ENCODE data around the gene MINDY2. TPM values are rescaled to one million over a fixed set of nuclear protein-coding genes. Genes with fewer than 3 reads are reported as not detected.

MINDY2 gene
- polyA plus RNA-seq, 1 experiment, result 7.8 TPM

DNA sequence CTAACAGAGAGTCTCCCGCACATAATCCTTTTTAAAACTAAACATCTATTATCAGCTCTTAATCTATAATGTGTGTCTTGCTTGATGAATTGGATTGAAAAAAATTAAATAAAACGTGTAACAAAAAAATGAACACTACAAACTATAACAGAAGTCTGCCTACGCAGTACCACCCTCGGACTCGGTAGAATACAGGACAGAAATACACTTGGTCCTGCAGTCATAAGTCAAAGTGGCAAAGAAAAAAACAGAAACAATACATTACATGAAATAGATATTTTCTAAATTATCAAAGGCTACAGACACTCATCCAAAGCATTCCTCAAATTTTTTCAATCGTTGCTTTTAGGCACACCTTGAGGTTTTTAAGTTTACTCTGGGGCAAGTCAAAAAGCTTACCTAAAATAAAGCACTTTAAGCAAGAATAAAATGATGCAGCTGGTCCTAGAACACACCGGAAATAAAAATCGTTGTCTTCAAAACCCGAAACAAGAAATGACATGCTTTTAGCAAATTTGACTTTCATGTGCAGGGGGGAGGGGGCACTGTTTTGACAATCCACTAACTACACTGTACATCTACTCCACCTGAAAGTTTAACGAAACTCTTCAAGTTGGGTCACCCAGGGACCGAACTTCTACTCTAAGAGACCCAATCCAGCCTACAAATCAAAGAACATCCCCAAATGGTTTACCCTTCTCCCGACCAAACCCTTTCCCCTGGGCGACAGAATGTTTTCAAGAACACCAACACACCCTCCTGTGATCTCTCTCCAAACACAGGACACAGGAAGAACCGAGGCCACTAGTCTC, 22.9 kb upstream of the MINDY2 start:
- Histone ChIP-seq H3K36me3 (ENCODE audit: control insufficient read depth, insufficient read depth, low read length) (no peaks in the 10 kb centered on the region), H3K4me3 (ENCODE audit: low read depth, low read length) (peak overlapping the region; percentile 97), H3K27me3 (ENCODE audit: control insufficient read depth, insufficient read depth, low read length) (no peaks in the 10 kb centered on the region)
- TF ChIP-seq, protein P1, sequence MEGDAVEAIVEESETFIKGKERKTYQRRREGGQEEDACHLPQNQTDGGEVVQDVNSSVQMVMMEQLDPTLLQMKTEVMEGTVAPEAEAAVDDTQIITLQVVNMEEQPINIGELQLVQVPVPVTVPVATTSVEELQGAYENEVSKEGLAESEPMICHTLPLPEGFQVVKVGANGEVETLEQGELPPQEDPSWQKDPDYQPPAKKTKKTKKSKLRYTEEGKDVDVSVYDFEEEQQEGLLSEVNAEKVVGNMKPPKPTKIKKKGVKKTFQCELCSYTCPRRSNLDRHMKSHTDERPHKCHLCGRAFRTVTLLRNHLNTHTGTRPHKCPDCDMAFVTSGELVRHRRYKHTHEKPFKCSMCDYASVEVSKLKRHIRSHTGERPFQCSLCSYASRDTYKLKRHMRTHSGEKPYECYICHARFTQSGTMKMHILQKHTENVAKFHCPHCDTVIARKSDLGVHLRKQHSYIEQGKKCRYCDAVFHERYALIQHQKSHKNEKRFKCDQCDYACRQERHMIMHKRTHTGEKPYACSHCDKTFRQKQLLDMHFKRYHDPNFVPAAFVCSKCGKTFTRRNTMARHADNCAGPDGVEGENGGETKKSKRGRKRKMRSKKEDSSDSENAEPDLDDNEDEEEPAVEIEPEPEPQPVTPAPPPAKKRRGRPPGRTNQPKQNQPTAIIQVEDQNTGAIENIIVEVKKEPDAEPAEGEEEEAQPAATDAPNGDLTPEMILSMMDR (IDR thresholded peaks at IDR 0.05; ENCODE audit: insufficient read depth, low read depth, low read length), result no peak
- DNase-seq (ENCODE audit: low read depth), result no peak
- CTCF ChIA-PET, result interaction anchor here (0.6 to 0.9 kb wide), 2 partner anchors 415 to 473 kb away, joined by 3 to 4 read pairs; no protein-coding TSS in a partner anchor
- POLR2A ChIA-PET, result no interaction called here

- TF ChIP-seq, protein P1 (IDR thresholded peaks at IDR 0.05; ENCODE audit: insufficient read depth, low read depth, low read length), result no peak
- no peak for DNase-seq (ENCODE audit: low read depth)
- no peaks in the 10 kb centered on the region for H3K36me3 ChIP-seq (ENCODE audit: control insufficient read depth, insufficient read depth, low read length)
- CTCF ChIA-PET, result interaction anchor here (0.6 to 0.9 kb wide), 2 partner anchors 416 to 567 kb away, joined by 3 read pairs; no protein-coding TSS in a partner anchor
- H3K27me3 ChIP-seq (ENCODE audit: control insufficient read depth, insufficient read depth, low read length), result no peaks in the 10 kb centered on the region
- POLR2A ChIA-PET, result interaction anchor here (0.7 to 1.7 kb wide), 3 partner anchors 22 to 417 kb away, joined by 3 to 27 read pairs (median 6); partner anchors contain the start of gene MINDY2
- H3K4me3 ChIP-seq (ENCODE audit: low read depth, low read length), result peak overlapping the region; percentile 97
These were observed 22.1 kb upstream of the MINDY2 start for GRCh38 chr15:58748852-58749531.

DNA sequence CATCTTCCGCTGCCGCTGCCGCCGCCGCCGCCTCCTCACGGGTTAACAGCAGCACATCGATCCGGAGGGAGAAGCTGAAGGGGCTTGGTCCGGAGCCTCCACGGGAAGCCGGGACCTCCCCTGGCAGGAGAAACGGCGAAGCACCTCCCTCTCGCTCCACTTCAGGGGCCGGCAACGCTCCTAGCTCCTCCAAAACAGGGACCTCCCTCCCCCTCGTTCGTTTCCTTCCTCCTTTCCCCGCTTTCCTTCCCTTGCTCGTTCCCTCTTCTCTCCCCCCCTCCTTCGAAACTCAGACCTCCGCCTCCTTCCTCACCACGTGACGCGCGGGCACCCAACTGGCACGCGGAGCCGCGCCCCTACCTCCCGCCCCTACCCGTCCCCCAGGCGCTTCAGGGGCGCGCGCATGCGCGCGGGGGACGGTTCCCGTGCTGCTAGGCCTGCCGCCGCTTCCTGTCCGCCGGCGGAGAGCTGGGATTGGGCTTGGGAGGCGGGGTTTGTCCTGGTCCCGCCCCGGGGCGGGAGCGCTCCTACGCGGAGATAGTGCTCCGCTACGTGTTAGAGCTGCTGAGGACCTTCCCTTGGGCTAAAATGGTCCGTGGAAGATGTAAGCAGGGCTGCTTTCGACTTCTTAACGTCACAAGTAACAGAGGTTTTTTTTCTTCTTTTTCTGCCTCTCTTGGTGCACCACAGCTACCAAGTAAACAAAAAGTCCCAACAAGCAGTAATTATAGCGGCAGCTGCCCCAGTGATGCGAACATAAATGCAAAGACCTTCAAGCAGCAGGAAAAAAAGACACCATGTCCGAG, 21.4 kb upstream of the MINDY2 start, which contains the start of gene ADAM10:
TSS of gene ADAM10 (minus strand) at position 176 of the 806 bp plus-strand sequence. CDS start at position 3, 173 bp downstream.
- Histone ChIP-seq H3K36me3 (ENCODE audit: control insufficient read depth, insufficient read depth, low read length) (no peaks in the 10 kb centered on the region), H3K4me3 (ENCODE audit: low read depth, low read length) (peak within 1 kb of the TSS; percentile 97), H3K27me3 (ENCODE audit: control insufficient read depth, insufficient read depth, low read length) (no peaks in the 10 kb centered on the region)
- DNase-seq (ENCODE audit: low read depth), result peak; percentile 96
- POLR2A ChIA-PET, result interaction anchor here (0.6 to 1.7 kb wide), 6 partner anchors 21 to 418 kb away, joined by 3 to 27 read pairs (median 6); partner anchors contain the start of gene MINDY2
- CTCF ChIA-PET, result interaction anchor here (0.6 to 1.4 kb wide), 4 partner anchors 21 to 568 kb away, joined by 3 to 6 read pairs (median 4); partner anchors contain the start of gene MINDY2
- TF ChIP-seq, protein P1 (IDR thresholded peaks at IDR 0.05; ENCODE audit: insufficient read depth, low read depth, low read length), result no peak

- TF ChIP-seq, protein P1 (IDR thresholded peaks at IDR 0.05; ENCODE audit: insufficient read depth, low read depth, low read length), result no peak
- ChIA-PET CTCF (no interaction called here), POLR2A (no interaction called here)
These were observed 18.4 kb upstream of the MINDY2 start for GRCh38 chr15:58752716-58753115.

More at GRCh38 chr15:58752716-58753115, 18.4 kb upstream of the MINDY2 start:
- H3K27me3 ChIP-seq (ENCODE audit: control insufficient read depth, insufficient read depth, low read length), result no peaks in the 10 kb centered on the region
- H3K4me3 ChIP-seq (ENCODE audit: low read depth, low read length), result no peak overlapping the region
- DNase-seq (ENCODE audit: low read depth), result no peak
- no peaks in the 10 kb centered on the region for H3K36me3 ChIP-seq (ENCODE audit: control insufficient read depth, insufficient read depth, low read length)
